ENCODE results near the gene SLC29A1. TPM values are rescaled to one million over a fixed set of nuclear protein-coding genes. Genes with fewer than 3 reads are reported as not detected.
"Not testable (repeated sequence)": the region's sequence is repeated elsewhere in the genome, so short reads cannot be mapped to it uniquely, and the experiment has no call there.

The SLC29A1 gene
- total RNA-seq (16.3 TPM), polyA plus RNA-seq (80.1 TPM)

- Histone ChIP-seq H3K4me3 (ENCODE audit: low read depth, low read length) (peak within 1 kb of the TSS; percentile 48), H3K27ac (ENCODE audit: low read depth) (peak within 1 kb of the TSS; percentile 63), H3K36me3 (ENCODE audit: insufficient read depth) (no peaks in the 10 kb centered on the region), H3K4me1 (ENCODE audit: insufficient read depth) (no peaks in the 10 kb centered on the region)
- DNase-seq (ENCODE audit: extremely low spot score): no peak
- 1% methylated on average over 72 of the region's 73 CpGs for WGBS
Measured at GRCh38 chr6:44223319-44224028, at the start of gene SLC29A1. TSS of gene SLC29A1 (plus strand) at chr6:44223595. CDS start at chr6:44227314, 3,719 bp downstream.

GRCh38 chr6:44176130-44176761 is 47.1 kb upstream of the SLC29A1 start:
- no peak for DNase-seq (ENCODE audit: extremely low spot score)
- no peak overlapping the region for H3K27ac ChIP-seq (ENCODE audit: low read depth)
- 81% methylated on average over 15 of the region's 15 CpGs for WGBS

GRCh38 chr6:44176762-44177509 is 46.5 kb upstream of the SLC29A1 start:
- no peak for DNase-seq (ENCODE audit: extremely low spot score)
- Histone ChIP-seq H3K36me3 (ENCODE audit: insufficient read depth) (no peaks in the 10 kb centered on the region), H3K27ac (ENCODE audit: low read depth) (no peak overlapping the region), H3K4me1 (ENCODE audit: insufficient read depth) (peaks cover 1% of the 10 kb centered on the region), H3K4me3 (ENCODE audit: low read depth, low read length) (no peak overlapping the region)
- 72% methylated on average over 24 of the region's 24 CpGs for WGBS

More at GRCh38 chr6:44176130-44176761, 47.1 kb upstream of the SLC29A1 start:
- Histone ChIP-seq H3K4me3 (ENCODE audit: low read depth, low read length) (no peak overlapping the region), H3K36me3 (ENCODE audit: insufficient read depth) (no peaks in the 10 kb centered on the region), H3K4me1 (ENCODE audit: insufficient read depth) (peaks cover 1% of the 10 kb centered on the region)

GRCh38 chr6:44177691-44178423 is 45.5 kb upstream of the SLC29A1 start:
- peaks cover 1% of the 10 kb centered on the region for H3K4me1 ChIP-seq (ENCODE audit: insufficient read depth)
- WGBS: 63% methylated on average over 13 of the region's 13 CpGs
- no peak overlapping the region for H3K4me3 ChIP-seq (ENCODE audit: low read depth, low read length)
- H3K27ac ChIP-seq (ENCODE audit: low read depth): no peak overlapping the region
- DNase-seq (ENCODE audit: extremely low spot score): no peak
- H3K36me3 ChIP-seq (ENCODE audit: insufficient read depth): no peaks in the 10 kb centered on the region

- no peak for DNase-seq (ENCODE audit: extremely low spot score)
- no peak overlapping the region for H3K27ac ChIP-seq (ENCODE audit: low read depth)
- WGBS: 88% methylated on average over 9 of the region's 9 CpGs
Measured at GRCh38 chr6:44178424-44179071, 44.8 kb upstream of the SLC29A1 start.

GRCh38 chr6:44179072-44179536 is 44.3 kb upstream of the SLC29A1 start:
- no peak for DNase-seq (ENCODE audit: extremely low spot score)
- H3K4me3 ChIP-seq (ENCODE audit: low read depth, low read length): no peak overlapping the region
- 60% methylated on average over 4 of the region's 4 CpGs for WGBS
- peaks cover 1% of the 10 kb centered on the region for H3K4me1 ChIP-seq (ENCODE audit: insufficient read depth)
- no peaks in the 10 kb centered on the region for H3K36me3 ChIP-seq (ENCODE audit: insufficient read depth)
- no peak overlapping the region for H3K27ac ChIP-seq (ENCODE audit: low read depth)

More at GRCh38 chr6:44178424-44179071, 44.8 kb upstream of the SLC29A1 start:
- Histone ChIP-seq H3K36me3 (ENCODE audit: insufficient read depth) (no peaks in the 10 kb centered on the region), H3K4me1 (ENCODE audit: insufficient read depth) (peaks cover 1% of the 10 kb centered on the region), H3K4me3 (ENCODE audit: low read depth, low read length) (no peak overlapping the region)

GRCh38 chr6:44179648-44180047 is 43.7 kb upstream of the SLC29A1 start:
- Histone ChIP-seq H3K27ac (ENCODE audit: low read depth) (no peak overlapping the region), H3K4me3 (ENCODE audit: low read depth, low read length) (no peak overlapping the region), H3K4me1 (ENCODE audit: insufficient read depth) (peaks cover 1% of the 10 kb centered on the region), H3K36me3 (ENCODE audit: insufficient read depth) (no peaks in the 10 kb centered on the region)
- 94% methylated on average over 7 of the region's 7 CpGs for WGBS
- no peak for DNase-seq (ENCODE audit: extremely low spot score)

- Histone ChIP-seq H3K4me3 (ENCODE audit: low read depth, low read length) (no peak overlapping the region), H3K4me1 (ENCODE audit: insufficient read depth) (peaks cover 1% of the 10 kb centered on the region), H3K36me3 (ENCODE audit: insufficient read depth) (no peaks in the 10 kb centered on the region), H3K27ac (ENCODE audit: low read depth) (no peak overlapping the region)
- WGBS: 92% methylated on average over 4 of the region's 4 CpGs
- no peak for DNase-seq (ENCODE audit: extremely low spot score)
Measured at GRCh38 chr6:44180406-44180805, 43.0 kb upstream of the SLC29A1 start.

- H3K4me1 ChIP-seq (ENCODE audit: insufficient read depth): peaks cover 1% of the 10 kb centered on the region
- no peak for DNase-seq (ENCODE audit: extremely low spot score)
- 92% methylated on average over 4 of the region's 4 CpGs for WGBS
- H3K27ac ChIP-seq (ENCODE audit: low read depth): no peak overlapping the region
- H3K36me3 ChIP-seq (ENCODE audit: insufficient read depth): no peaks in the 10 kb centered on the region
- H3K4me3 ChIP-seq (ENCODE audit: low read depth, low read length): no peak overlapping the region
Measured at GRCh38 chr6:44180886-44181285, 42.5 kb upstream of the SLC29A1 start.

GRCh38 chr6:44181784-44182183 is 41.6 kb upstream of the SLC29A1 start:
- not testable (repeated sequence) for H3K4me3 ChIP-seq (ENCODE audit: low read depth, low read length); H3K4me1 ChIP-seq (ENCODE audit: insufficient read depth); H3K36me3 ChIP-seq (ENCODE audit: insufficient read depth); DNase-seq (ENCODE audit: extremely low spot score); H3K27ac ChIP-seq (ENCODE audit: low read depth)

- no peak overlapping the region for H3K4me3 ChIP-seq (ENCODE audit: low read depth, low read length)
- WGBS: 94% methylated on average over 4 of the region's 4 CpGs
- no peak for DNase-seq (ENCODE audit: extremely low spot score)
- no peak overlapping the region for H3K27ac ChIP-seq (ENCODE audit: low read depth)
- no peaks in the 10 kb centered on the region for H3K36me3 ChIP-seq (ENCODE audit: insufficient read depth)
- H3K4me1 ChIP-seq (ENCODE audit: insufficient read depth): no peaks in the 10 kb centered on the region
Measured at GRCh38 chr6:44182911-44183390, 40.4 kb upstream of the SLC29A1 start.

GRCh38 chr6:44183783-44184182 is 39.6 kb upstream of the SLC29A1 start:
- Histone ChIP-seq H3K4me3 (ENCODE audit: low read depth, low read length) (no peak overlapping the region), H3K4me1 (ENCODE audit: insufficient read depth) (no peaks in the 10 kb centered on the region), H3K27ac (ENCODE audit: low read depth) (no peak overlapping the region), H3K36me3 (ENCODE audit: insufficient read depth) (no peaks in the 10 kb centered on the region)
- DNase-seq (ENCODE audit: extremely low spot score): no peak
- WGBS: 65% methylated on average over 9 of the region's 9 CpGs

GRCh38 chr6:44185356-44185755 is 38.0 kb upstream of the SLC29A1 start:
- H3K4me3 ChIP-seq (ENCODE audit: low read depth, low read length); H3K4me1 ChIP-seq (ENCODE audit: insufficient read depth); H3K27ac ChIP-seq (ENCODE audit: low read depth); H3K36me3 ChIP-seq (ENCODE audit: insufficient read depth); DNase-seq (ENCODE audit: extremely low spot score): not testable (repeated sequence)
- WGBS: 74% methylated on average over 7 of the region's 7 CpGs

Data from urinary bladder (tissue), 4 donors.